GM19452 (cell line): ENCODE data around the gene MBP.

Experiments used
- ATAC-seq: cut with Tn5 transposase; IDR thresholded peaks from one replicate; pipeline ENCODE4 v1.9.1; 2021; ENCODE audit not compliant: unreplicated experiment

Gene MBP

GRCh38 chr18:77102259-77103040 lies 30.1 kb downstream of the MBP start:
- ATAC-seq: peak; percentile 82

- peak; percentile 20 for ATAC-seq
Observed at GRCh38 chr18:77101410-77102258, 30.9 kb downstream of the MBP start.

- no peak for ATAC-seq
Observed at GRCh38 chr18:77100751-77101355, 31.7 kb downstream of the MBP start.

- ATAC-seq: no peak
Observed at GRCh38 chr18:77099485-77100370, 32.9 kb downstream of the MBP start.

GRCh38 chr18:77098538-77099174 lies 33.9 kb downstream of the MBP start:
- no peak for ATAC-seq

- ATAC-seq: no peak
Observed at GRCh38 chr18:77098029-77098428, 34.6 kb downstream of the MBP start.

GRCh38 chr18:77096936-77097886 lies 35.4 kb downstream of the MBP start:
- ATAC-seq: no peak

GRCh38 chr18:77095391-77096371 lies 36.9 kb downstream of the MBP start:
- ATAC-seq: no peak

- no peak for ATAC-seq
Observed at GRCh38 chr18:77093586-77093985, 39.0 kb downstream of the MBP start.

- ATAC-seq: no peak
Observed at GRCh38 chr18:77093067-77093430, 39.5 kb downstream of the MBP start.

GRCh38 chr18:77092104-77093066 lies 40.2 kb downstream of the MBP start:
- no peak for ATAC-seq

GRCh38 chr18:77091366-77091765 lies 41.2 kb downstream of the MBP start:
- ATAC-seq: no peak

- no peak for ATAC-seq
Observed at GRCh38 chr18:77090546-77091174, 41.9 kb downstream of the MBP start.

GRCh38 chr18:77089723-77090285 lies 42.8 kb downstream of the MBP start:
- ATAC-seq: no peak

GRCh38 chr18:77088963-77089722 lies 43.4 kb downstream of the MBP start:
- no peak for ATAC-seq
